Mucosa of stomach (tissue), 1 donor: ENCODE data around the gene STAT4.

Experiments
- H3K27me3 ChIP-seq: one replicate; pipeline ENCODE4 v1.7.0; 2013; ENCODE audit warnings: mild to moderate bottlenecking, low read length; ENCODE audit not compliant: control insufficient read depth, insufficient read depth
- H3K36me3 ChIP-seq: one replicate; pipeline ENCODE4 v1.7.0; 2013; ENCODE audit warnings: low read length; ENCODE audit not compliant: control insufficient read depth, insufficient read depth
- H3K4me1 ChIP-seq: one replicate; pipeline ENCODE4 v1.7.0; 2013; ENCODE audit warnings: mild to moderate bottlenecking, low read length; ENCODE audit not compliant: control insufficient read depth, insufficient read depth
- H3K4me3 ChIP-seq: one replicate; pipeline ENCODE4 v1.7.0; 2013; ENCODE audit warnings: low read length
- H3K9ac ChIP-seq: one replicate; pipeline ENCODE4 v1.7.0; 2013; ENCODE audit warnings: mild to moderate bottlenecking, low read length, moderate library complexity
- H3K9me3 ChIP-seq: one replicate; pipeline ENCODE4 v1.7.0; 2013; ENCODE audit warnings: mild to moderate bottlenecking, low read length, moderate library complexity; ENCODE audit not compliant: control insufficient read depth
- donor health status: Pancreatic carcinoma.

STAT4 gene, protein sequence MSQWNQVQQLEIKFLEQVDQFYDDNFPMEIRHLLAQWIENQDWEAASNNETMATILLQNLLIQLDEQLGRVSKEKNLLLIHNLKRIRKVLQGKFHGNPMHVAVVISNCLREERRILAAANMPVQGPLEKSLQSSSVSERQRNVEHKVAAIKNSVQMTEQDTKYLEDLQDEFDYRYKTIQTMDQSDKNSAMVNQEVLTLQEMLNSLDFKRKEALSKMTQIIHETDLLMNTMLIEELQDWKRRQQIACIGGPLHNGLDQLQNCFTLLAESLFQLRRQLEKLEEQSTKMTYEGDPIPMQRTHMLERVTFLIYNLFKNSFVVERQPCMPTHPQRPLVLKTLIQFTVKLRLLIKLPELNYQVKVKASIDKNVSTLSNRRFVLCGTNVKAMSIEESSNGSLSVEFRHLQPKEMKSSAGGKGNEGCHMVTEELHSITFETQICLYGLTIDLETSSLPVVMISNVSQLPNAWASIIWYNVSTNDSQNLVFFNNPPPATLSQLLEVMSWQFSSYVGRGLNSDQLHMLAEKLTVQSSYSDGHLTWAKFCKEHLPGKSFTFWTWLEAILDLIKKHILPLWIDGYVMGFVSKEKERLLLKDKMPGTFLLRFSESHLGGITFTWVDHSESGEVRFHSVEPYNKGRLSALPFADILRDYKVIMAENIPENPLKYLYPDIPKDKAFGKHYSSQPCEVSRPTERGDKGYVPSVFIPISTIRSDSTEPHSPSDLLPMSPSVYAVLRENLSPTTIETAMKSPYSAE

DNA sequence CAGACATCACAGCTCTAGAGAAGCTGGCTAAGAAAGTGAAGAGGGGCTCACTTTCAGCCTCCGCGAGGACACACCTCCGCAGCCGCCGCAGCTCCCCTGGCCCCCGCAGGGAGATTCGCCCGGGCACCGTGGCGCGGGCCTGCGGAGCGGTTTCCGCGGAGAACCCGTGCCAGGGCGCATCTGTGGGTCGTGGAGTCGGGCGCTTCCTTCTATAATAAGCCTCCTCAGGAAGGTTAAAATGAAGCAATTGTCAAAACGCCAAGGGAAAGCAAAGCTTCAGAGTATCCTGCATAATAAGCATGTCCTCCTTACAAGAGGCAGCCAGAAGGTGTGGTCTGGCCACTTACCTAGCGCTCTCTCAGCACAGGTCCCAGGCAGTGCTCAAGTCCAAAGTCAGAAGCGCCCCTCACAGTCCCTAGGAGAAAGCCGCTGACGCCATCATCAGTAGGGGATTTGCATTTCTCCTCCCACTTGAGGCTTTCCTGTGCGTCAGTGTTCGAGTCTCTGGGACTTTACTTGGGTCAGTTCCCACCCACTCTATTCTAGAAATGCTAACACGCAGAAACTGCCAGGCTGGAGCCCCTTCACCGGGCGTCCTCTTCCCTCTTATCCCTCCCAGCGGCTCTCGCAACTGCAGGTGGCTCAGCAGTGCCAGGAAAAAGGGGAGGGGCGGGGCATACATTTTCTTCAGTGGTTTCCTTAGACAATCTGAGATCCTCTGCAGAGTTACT lies at the start of gene STAT4:
STAT4 (minus strand) TSS at position 395 of the 731 bp plus-strand sequence. CDS start 2,791 bp downstream, outside the sequence.
- Histone ChIP-seq H3K4me1 (peaks cover 10% of the 10 kb centered on the region), H3K36me3 (no peaks in the 10 kb centered on the region), H3K4me3 (peak within 1 kb of the TSS; percentile 12), H3K9me3 (no peaks in the 10 kb centered on the region), H3K27me3 (peaks cover 5% of the 10 kb centered on the region), H3K9ac (peak within 1 kb of the TSS; percentile 48)

- Histone ChIP-seq H3K4me1 (no peaks in the 10 kb centered on the region), H3K27me3 (no peaks in the 10 kb centered on the region), H3K9me3 (no peaks in the 10 kb centered on the region), H3K36me3 (no peaks in the 10 kb centered on the region), H3K9ac (no peak overlapping the region), H3K4me3 (no peak overlapping the region)
These were observed 49.2 kb upstream of the STAT4 start for GRCh38 chr2:191199929-191200512.

DNA sequence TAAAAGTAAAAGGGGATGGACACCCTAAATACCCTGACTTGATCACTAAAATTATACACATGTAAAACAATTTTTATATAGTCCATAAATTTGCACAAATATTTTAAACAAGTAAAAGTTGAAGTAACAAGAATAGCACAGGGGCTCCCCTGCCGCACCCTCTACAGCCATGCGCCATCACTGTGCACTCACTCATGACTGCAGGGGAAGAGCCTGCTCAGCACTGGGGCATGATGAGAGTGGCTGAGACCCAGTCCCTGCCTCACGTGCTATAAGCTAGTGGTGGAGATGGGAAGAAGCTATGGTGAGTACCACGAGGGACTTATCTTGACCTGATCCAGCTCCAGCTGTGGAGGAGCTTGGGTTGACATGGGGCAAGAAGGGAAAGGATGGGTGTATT lies 47.5 kb upstream of the STAT4 start:
- Histone ChIP-seq H3K27me3 (no peaks in the 10 kb centered on the region), H3K4me1 (no peaks in the 10 kb centered on the region), H3K9me3 (no peaks in the 10 kb centered on the region), H3K4me3 (no peak overlapping the region), H3K36me3 (no peaks in the 10 kb centered on the region), H3K9ac (no peak overlapping the region)

DNA sequence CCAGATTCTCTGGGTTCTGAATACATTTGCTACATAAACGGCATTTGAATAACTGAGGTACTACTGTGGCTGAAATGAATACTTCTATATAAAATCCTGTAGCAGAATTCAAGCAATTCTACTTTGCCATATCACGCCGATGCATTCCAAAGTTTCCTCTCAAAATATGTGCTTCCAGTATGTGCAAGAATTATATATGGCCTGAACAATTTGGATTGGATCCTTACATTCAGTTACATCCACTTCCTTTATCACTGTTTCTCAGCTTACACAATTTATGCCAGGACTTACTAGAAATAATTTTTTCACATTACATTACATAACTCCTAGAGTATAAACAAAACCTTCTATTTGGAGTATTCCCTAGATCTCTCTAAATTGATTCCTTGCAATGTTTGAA lies 46.3 kb upstream of the STAT4 start:
- Histone ChIP-seq H3K36me3 (no peaks in the 10 kb centered on the region), H3K27me3 (no peaks in the 10 kb centered on the region), H3K4me3 (no peak overlapping the region), H3K9ac (no peak overlapping the region), H3K9me3 (no peaks in the 10 kb centered on the region), H3K4me1 (no peaks in the 10 kb centered on the region)

- Histone ChIP-seq H3K4me1 (no peaks in the 10 kb centered on the region), H3K9ac (no peak overlapping the region), H3K27me3 (no peaks in the 10 kb centered on the region), H3K36me3 (no peaks in the 10 kb centered on the region), H3K9me3 (no peaks in the 10 kb centered on the region), H3K4me3 (no peak overlapping the region)
These were observed 44.2 kb upstream of the STAT4 start for GRCh38 chr2:191195021-191195420.

DNA sequence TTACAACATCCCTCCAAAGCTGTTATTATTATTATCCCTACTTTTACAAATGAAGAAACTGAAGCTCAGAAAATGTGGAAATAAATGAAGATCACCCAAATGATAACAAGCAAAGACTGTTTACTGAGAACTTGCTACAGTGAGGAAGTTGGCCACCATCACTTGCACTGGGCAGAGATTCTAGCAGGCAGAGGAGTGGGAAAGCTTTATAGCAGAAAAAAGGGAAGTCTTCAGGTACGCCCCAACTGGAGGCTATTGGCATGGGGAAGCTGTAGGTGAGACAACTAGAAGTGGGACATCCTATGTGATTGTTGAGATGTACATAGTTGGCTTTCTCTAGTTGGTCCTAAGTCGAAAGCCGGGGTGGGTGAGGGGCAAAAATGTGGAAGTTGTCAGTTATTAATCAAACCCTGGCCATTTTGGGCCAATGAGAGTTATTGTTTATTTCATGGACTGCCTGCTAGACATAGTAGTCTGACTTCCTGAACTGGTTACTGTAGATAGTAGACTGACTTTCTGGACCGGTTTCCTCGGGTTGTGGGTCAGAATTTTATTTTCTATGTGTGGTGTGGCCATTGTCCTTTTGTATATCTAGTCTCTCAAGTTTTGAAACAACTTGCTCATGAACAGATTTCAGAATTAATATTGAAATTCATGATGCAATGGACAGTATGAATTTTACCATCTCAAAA lies 40.2 kb upstream of the STAT4 start:
- Histone ChIP-seq H3K4me3 (no peak overlapping the region), H3K9me3 (no peaks in the 10 kb centered on the region), H3K4me1 (no peaks in the 10 kb centered on the region), H3K27me3 (no peaks in the 10 kb centered on the region), H3K9ac (no peak overlapping the region), H3K36me3 (no peaks in the 10 kb centered on the region)

DNA sequence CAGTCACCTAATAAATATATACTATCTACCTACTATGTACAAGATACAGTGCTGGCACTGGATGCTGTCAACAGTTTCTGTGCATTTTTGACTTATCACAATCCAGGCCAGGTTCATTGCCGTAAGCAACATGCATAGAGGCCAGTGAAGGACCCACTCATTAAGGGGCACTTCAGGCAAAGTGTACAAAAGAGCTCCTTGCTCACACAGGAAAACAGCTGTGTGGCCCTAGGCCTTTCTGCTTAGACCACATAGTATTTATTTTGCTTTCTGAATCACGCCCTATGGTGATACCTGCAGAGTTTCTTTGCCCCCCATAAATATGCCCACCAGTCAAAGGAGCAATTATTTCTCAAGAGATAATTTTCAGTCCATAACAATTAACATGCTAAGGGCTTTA lies 39.6 kb upstream of the STAT4 start:
- H3K4me1 ChIP-seq, result no peaks in the 10 kb centered on the region
- no peak overlapping the region for H3K9ac ChIP-seq
- no peak overlapping the region for H3K4me3 ChIP-seq
- H3K27me3 ChIP-seq, result no peaks in the 10 kb centered on the region
- no peaks in the 10 kb centered on the region for H3K36me3 ChIP-seq
- H3K9me3 ChIP-seq, result no peaks in the 10 kb centered on the region

DNA sequence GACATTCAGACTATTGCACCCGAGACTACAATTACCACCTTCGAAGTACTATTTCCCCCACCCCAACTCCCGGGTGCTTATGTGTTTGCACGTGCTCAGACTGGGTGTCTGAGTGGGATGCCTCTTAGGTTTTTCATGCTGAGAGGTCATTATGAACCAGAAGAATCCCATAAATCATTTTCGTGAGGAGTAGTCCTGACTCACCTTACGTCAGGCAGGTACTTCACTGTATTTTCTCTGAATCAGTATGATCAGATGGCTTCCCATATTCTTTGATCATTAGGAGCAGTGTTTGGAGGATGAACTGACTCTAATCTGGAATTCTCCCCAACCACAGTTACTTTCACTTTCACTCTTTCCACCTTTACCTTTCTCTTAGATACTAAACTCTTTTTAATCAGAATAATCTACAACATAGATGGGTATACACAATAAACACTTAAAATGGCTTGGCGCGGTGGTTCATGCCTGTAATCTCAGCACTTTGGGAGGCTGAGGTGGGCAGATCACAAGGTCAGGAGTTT lies 38.4 kb upstream of the STAT4 start:
- Histone ChIP-seq H3K4me1 (no peaks in the 10 kb centered on the region), H3K9ac (no peak overlapping the region), H3K9me3 (no peaks in the 10 kb centered on the region), H3K4me3 (no peak overlapping the region), H3K36me3 (no peaks in the 10 kb centered on the region), H3K27me3 (no peaks in the 10 kb centered on the region)

DNA sequence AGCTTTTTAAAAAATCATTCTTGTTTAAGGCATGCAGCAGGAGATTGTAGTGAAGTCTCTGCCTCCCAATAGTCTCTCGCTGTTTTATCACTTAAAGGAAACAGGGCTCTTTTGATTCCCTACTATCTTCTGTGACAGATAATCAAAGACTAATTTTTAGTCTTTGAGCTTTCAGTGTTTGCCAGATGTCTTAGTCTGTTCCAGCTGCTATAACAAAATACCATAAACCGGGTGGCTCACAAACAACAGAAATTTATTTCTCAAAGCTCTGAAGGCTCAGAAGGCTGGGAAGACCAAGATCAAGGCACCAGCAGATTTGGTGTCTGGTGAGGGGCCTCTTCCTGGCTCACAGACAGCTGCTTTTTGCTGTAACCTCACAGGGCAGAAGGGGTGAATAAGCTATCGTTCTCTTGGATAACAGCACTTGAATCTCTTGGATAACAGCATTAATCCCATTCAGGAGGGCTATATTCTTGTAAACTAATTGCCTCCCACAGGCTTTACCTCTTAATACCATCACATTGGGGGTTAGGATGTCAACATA lies 37.8 kb upstream of the STAT4 start:
- H3K27me3 ChIP-seq, result no peaks in the 10 kb centered on the region
- no peaks in the 10 kb centered on the region for H3K4me1 ChIP-seq
- no peaks in the 10 kb centered on the region for H3K36me3 ChIP-seq
- no peaks in the 10 kb centered on the region for H3K9me3 ChIP-seq
- H3K4me3 ChIP-seq, result no peak overlapping the region
- no peak overlapping the region for H3K9ac ChIP-seq

DNA sequence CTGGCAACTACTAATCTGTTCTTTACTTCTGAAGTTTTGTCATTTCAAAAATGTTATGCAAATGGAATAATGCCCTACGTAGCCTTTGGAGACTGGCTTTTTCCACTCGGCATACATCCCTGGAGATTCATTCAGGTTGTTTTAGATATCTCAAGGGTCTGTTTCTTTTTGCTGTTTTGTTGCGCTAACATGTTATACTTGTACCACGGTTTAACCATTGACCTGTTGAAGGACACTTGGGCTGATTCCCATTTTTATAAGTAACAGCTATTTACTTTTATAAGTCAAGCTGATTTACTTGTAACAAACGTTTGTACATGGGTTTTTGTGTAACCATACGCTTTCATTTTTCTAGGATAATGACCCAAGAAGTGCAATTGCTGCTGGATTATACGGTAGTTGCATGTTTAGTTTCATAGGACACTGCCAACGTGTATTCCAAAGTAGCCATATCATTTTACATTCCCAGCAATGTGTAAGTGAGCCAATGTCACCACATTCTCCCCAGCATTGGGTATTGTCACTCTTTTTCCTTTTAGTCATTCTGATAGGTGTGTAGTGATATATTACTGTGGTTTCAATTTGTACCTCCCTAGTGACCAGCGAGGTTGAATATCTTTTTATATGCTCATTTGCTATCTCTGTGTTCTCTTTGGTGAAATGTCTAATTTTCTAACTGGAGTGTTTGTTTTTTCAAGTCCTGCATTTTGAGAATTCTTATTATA lies 36.5 kb upstream of the STAT4 start:
- no peaks in the 10 kb centered on the region for H3K4me1 ChIP-seq
- no peak overlapping the region for H3K9ac ChIP-seq
- no peak overlapping the region for H3K4me3 ChIP-seq
- H3K36me3 ChIP-seq, result no peaks in the 10 kb centered on the region
- H3K9me3 ChIP-seq, result no peaks in the 10 kb centered on the region
- no peaks in the 10 kb centered on the region for H3K27me3 ChIP-seq
